Loucy (cell line): ENCODE measurements around the gene KCNJ5.

ENCODE experiments used
- EZH2phosphoT487 ChIP-seq: fragments of 200-600 bp; IDR thresholded peaks from 2 replicates; pipeline ENCODE4 v1.6.1; 2018; ENCODE audit warnings: antibody characterized with exemption, mild to moderate bottlenecking, moderate library complexity, borderline replicate concordance
- TF ChIP-seq, protein P1 (sequence below): fragments of 200-600 bp; sonication (generic); conservative IDR thresholded peaks from 2 replicates; pipeline ENCODE4 v1.5.1; 2014; ENCODE audit warnings: mild to moderate bottlenecking, antibody characterized with exemption, low read length

DNA sequence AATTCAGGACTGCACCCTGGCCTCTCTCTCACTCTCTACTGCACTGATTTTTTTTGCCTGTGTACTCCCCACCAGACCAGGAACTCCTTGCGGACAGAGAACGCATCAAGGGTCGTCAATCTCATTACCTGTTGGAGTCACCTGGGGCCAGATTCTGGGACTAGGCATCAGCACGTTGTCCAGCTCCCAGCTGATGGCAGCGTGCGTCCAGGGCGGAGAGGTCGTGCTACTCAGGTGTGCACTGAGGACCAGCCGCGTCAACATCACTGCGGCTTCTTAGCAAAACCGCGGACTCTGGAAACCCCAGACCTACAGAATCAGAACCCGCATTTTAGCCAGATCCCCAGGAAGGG lies 13.1 kb downstream of the KCNJ5 start:
- TF ChIP-seq, protein P1, sequence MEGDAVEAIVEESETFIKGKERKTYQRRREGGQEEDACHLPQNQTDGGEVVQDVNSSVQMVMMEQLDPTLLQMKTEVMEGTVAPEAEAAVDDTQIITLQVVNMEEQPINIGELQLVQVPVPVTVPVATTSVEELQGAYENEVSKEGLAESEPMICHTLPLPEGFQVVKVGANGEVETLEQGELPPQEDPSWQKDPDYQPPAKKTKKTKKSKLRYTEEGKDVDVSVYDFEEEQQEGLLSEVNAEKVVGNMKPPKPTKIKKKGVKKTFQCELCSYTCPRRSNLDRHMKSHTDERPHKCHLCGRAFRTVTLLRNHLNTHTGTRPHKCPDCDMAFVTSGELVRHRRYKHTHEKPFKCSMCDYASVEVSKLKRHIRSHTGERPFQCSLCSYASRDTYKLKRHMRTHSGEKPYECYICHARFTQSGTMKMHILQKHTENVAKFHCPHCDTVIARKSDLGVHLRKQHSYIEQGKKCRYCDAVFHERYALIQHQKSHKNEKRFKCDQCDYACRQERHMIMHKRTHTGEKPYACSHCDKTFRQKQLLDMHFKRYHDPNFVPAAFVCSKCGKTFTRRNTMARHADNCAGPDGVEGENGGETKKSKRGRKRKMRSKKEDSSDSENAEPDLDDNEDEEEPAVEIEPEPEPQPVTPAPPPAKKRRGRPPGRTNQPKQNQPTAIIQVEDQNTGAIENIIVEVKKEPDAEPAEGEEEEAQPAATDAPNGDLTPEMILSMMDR, result no peak
- TF ChIP-seq EZH2phosphoT487, result no peak
